Fibroblast of skin of left quadriceps (primary cell): ENCODE results near the gene DYNLL2.
"Not testable (repeated sequence)": the region's sequence is repeated elsewhere in the genome, so short reads cannot be mapped to it uniquely, and the experiment has no call there.

Experiments used
- DNase-seq, 2 experiments: peaks; one replicate each; pipeline ENCODE4 v3.0.0-alpha.2; 2013; ENCODE audit warnings: low read depth in 2 of 2

DYNLL2 gene

DNA sequence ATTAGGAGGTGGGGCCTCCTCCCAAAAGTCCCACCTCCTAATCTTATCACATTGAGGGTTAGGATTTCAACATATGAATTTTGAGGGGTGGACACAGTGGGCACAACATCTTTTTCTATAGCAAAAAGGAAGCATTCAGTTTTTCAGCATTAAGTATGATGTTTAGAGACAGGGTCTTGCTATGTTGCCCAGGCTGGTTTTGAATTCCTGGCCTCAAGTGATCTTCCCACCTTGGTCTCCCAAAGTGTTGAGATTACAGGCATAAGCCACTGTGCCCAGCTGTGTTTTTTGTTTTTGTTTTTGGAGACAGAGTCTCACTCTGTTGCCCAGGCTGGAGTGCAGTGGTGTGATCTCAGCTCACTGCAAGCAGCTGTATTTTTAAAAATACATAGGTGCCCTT lies 18.7 kb downstream of the DYNLL2 start:
- DNase-seq: not testable (repeated sequence)

DNA sequence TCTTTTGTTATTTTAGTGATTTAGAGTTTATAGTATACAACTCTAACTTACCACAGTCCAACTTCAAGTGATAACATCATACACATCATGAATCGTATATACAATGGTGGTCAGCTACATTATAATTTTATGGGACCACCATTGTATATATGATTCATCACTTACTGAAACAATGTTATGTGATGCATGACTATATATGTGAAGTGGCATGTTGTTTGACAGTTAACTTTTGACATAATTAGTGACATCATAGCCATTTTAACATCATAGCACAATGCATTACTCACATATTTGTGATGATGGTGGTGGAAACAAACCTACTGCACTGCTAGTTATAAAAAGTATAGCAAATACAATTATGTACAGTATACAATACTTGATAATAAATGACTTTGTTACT lies 21.9 kb downstream of the DYNLL2 start:
- DNase-seq: no peak

DNA sequence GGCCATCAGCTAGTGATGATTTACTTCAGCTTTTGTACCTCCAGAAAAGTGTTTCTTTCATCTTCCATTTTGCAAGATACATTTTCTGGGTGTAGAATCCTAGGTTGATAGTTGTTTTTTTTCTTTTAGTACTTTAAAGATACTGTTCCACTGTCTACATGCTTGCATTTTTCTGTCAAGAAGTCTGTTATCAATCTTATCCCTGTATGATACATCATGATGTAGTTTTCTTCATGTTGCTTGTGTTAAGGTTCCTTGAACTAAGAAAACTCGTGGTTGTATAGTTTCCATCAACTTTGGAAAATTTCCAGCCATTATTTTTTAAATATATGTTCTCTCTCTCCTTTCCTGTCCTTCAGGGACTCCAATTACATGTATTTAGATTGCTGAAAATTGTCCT lies 24.1 kb downstream of the DYNLL2 start:
- no peak for DNase-seq

- DNase-seq: no peak
These were observed 26.0 kb downstream of the DYNLL2 start for GRCh38 chr17:58109197-58109596.

DNA sequence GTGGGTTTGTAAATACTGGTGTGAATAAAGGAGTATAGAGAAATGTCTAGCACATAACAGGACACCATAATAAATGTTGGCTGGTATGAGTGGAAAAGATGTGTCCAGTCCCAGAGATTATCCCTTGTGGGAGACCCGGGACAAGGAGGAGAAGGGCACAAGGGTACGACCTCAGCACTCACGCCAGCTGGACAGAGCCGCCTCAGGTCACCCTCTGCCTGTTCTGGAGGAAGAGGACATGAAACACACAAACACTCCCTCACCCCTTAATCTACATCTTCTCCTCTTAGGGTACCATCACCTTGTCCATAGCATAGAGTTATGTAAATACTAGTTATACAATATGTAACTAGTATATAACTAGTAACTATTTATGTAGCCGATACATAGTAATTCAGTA lies 26.8 kb downstream of the DYNLL2 start:
- DNase-seq: no peak

DNA sequence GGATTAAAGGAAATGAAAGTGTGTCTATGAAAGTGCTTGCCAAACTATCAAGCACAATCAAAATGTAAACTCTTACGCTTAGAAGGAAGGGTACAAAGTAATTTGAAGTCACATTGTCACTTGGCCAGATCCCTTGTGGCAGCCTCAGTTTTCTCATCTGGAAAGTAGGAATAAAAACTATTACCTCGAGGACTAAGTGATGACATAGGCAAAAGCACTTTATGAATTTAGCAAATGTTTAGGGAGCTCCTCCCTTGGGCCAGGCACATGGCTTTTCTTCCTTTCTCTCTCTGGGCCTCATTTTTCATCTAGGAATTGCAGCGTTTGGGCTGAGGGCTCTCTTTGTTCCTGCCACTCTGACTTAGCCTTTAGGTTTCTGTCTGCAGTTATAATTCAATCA lies 28.5 kb downstream of the DYNLL2 start:
- no peak for DNase-seq

DNA sequence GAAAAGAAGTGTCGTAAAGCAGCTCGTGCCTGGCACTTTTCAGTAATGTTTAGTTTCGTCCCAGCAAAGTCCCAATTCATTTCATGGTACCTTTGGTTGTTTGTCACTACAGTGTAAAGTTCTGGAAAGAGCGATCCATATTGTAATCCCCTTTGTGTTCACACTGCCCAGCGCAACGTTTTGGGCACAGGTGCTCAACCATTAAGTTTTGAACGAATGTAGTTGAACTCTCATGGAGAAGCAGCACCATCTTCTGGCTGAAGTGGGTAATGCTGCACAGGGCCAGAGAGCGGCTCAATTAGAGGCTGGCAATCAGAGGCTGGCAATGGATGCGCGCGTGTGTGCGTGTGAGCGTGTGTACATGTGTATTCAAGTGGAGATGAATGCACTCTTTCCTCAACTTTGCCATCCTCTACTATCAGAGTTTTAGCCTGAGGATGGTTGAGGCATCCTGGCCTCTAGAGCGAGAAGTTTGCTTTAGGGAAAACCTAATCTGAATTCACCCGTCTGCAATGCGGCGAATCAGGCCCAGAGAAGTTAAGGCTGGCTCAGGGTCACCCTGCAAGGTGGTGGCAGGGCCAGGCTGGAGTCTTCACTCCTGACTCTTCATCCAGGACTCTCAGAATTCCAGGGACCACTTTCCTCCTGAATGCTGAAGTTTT lies 29.9 kb downstream of the DYNLL2 start:
- DNase-seq: peak; percentile 31 to 38

DNA sequence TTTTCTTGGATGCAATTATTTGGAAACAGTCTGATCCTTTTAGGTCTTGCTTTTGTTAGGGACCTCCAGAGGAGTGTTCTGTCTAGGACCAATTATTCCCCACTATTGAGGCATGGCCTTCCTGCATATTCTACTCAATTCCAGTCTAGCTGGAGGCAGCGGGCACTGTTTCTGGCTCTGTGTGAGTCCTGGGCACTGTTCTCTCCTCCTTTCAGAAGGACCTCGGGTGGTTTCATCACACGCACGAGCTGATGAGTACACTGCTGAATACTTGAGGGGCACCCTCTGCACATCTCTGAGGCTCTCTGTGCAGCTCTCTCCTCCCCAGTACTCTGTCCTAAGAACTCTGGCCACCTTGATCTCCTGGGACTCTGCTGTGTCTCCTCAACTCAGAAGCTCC lies 30.7 kb downstream of the DYNLL2 start:
- no peak for DNase-seq

GRCh38 chr17:58117382-58117781 lies 34.2 kb downstream of the DYNLL2 start:
- DNase-seq: no peak

GRCh38 chr17:58119491-58119890 lies 36.3 kb downstream of the DYNLL2 start:
- no peak for DNase-seq

DNA sequence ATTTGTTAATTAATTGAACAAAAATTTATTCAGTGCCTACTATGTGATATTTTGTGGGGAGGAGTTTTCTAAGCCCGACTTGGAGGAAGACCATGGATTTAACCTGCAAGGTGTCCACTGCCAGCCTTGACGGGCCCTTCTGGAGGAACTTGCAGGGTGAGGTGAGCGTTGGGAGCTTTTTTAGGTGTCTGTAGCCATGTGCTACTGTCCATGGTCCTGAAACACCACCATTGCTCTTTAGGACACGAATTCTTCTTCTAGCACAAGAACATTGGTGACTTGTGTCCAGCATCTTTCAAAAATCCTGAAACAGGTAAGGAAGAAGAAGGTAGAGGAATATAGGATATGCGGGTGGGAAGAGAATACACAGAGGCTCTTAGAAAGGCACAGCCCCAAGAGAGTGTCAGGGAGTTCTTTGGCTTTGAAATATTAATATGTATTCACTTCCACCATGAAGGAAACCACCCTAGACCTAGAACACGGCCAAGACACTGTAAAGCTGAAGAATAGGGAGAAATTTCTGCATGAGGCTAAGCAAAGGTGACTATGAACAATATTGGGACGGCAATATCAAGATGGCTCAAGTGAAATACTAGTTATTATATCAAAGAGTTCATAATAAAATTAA lies 37.1 kb downstream of the DYNLL2 start:
- DNase-seq: peak; percentile 15 to 18

- peak; percentile 4 to 5 for DNase-seq
These were observed 38.7 kb downstream of the DYNLL2 start for GRCh38 chr17:58121925-58122324.

- DNase-seq: no peak
These were observed 44.6 kb downstream of the DYNLL2 start for GRCh38 chr17:58127846-58128245.

DNA sequence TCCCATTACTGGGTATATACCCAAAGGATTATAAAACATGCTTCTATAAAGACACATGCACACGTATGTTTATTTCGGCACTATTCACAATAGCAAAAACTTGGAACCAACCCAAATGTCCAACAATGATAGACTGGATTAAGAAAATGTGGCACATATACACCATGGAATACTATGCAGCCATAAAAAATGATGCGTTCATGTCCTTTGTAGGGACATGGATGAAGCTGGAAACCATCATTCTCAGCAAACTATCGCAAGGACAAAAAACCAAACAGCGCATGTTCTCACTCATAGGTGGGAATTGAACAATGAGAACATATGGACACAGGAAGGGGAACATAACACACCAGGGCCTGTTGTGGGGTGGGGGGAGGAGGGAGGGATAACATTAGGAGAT lies 49.5 kb downstream of the DYNLL2 start:
- not testable (repeated sequence) for DNase-seq

DNA sequence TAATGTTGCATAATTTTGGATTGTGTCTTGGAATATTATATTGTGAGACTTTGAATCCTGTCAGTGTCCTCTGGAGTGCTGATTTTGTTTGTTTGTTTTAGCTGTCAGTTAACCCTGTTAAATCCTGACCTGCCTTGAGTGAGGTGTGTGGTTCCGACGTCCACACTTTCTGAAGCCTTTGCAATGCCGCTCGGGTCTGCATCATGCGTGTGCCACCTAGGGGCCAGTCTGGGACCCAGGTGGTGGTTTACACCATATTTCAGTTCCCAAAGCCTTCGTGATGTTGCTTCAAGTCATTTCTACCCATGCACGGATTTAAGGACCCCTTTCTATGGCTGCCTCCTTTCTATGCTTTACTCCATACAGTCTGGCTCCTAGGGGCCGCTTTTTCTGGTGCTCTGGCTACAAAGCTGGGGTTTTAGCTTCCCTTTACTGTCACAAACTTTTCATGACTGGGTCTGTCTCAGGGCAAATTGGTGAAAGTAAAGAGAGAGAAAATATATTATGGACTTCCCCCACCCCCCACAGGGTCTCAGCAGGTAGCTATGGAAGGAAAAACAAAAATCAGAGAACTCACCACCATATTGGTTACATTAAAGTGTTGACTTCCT lies 53.6 kb downstream of the DYNLL2 start:
- no peak for DNase-seq

GRCh38 chr17:58141505-58141904 lies 58.3 kb downstream of the DYNLL2 start:
- no peak for DNase-seq

GRCh38 chr17:58143335-58143734 lies 60.1 kb downstream of the DYNLL2 start:
- DNase-seq: not testable (repeated sequence)

DNA sequence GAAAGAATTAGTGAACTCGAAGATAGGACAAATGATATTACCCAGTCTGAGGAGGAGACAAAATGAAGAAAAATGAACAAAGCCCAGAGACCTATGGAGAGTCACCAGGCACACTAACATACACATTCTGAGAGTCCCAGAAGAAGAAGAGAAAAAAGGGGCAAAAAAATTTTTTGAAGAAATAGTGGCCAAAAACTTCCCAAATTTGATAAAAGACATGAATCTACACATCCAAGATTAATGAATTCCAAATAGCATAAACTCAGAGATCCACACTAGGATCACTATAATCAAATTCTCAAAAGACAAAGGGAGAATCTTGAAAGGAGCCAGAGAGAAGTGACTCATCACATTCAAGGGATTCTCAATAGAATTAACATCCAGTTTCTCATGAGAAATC lies 61.6 kb downstream of the DYNLL2 start:
- no peak for DNase-seq
